H1 (cell line): ENCODE results near the gene PPCDC. TPM values are rescaled to one million over a fixed set of nuclear protein-coding genes. Genes with fewer than 3 reads are reported as not detected.

Source experiments
- ATF2 ChIP-seq: IDR thresholded peaks from 2 replicates; pipeline ENCODE4 v1.6.1; 2012; ENCODE audit warnings: low read length, inconsistent platforms
- polyA plus RNA-seq, 7 experiments: library from polyadenylated mRNA; depleted of rRNA in 3 of 7; stranded (reverse) in 5 of 7; unstranded in 2 of 7; fragments of >200 nt in 5 of 7; fragments of 200-250 nt in 2 of 7; gene quantifications; 1 replicate in 5 of 7; 2 replicates in 1 of 7; 4 replicates in 1 of 7; pipeline versions ENCODE4 v1.2.1 to v1.2.3, GENCODE V29; 2011 to 2013; ENCODE audit warnings: missing spikeins in 2 of 7, mixed read lengths in 2 of 7
- small RNA-seq: library from polyadenylated mRNA; stranded (forward); fragments of <200 nt; extraction: miRNeasy Mini kit (QIAGEN cat#:217004); gene quantifications from one replicate; pipeline ENCODE3, GENCODE V24; 2013; ENCODE audit not compliant: insufficient read depth
- total RNA-seq: library from RNA; stranded (reverse); fragmentation: NEBNext Ultra II Directional; extraction: Animal tissue kit (Norgen Biotek cat#: 25700); gene quantifications from 2 replicates; pipeline ENCODE4 v1.2.1, GENCODE V29; 2021

The PPCDC gene
- total and polyA plus RNA-seq, 2 of the 8 experiments (the other 6 are each of a cell fraction or from before 2014, with no cell fraction given) = 11.3 to 29.7 TPM

- no peak for TF ChIP-seq ATF2
Observed at GRCh38 chr15:75098404-75098803, 75.0 kb downstream of the PPCDC start (continued).

Small RNAs within 50 kb of the gene (small RNA-seq; reads per million reads assigned to genes)
- not detected for gene AC015720.1
- not detected for gene RF00019

Other genes starting within 250 kb of the PPCDC start
- gene CSK, start 241.5 kb upstream of the PPCDC start, total RNA-seq = 50.2 and 51.7 TPM in 2 replicates
- 13.7 and 23.0 TPM in 2 replicates for gene CSK, start 241.5 kb upstream of the PPCDC start, polyA plus RNA-seq (2011; rRNA removed)
- not detected in 2 replicates for gene LMAN1L, start 210.8 kb upstream of the PPCDC start, total RNA-seq
- not detected in 2 replicates for gene LMAN1L, start 210.8 kb upstream of the PPCDC start, polyA plus RNA-seq (2011; rRNA removed)
- gene CPLX3, start 197.0 kb upstream of the PPCDC start, total RNA-seq = not detected in 2 replicates
- gene CPLX3, start 197.0 kb upstream of the PPCDC start, polyA plus RNA-seq (2011; rRNA removed) = 0.17 and 0.27 TPM in 2 replicates
- gene ULK3, start 180.4 kb upstream of the PPCDC start, total RNA-seq = 25.0 and 27.1 TPM in 2 replicates
- gene ULK3, start 180.4 kb upstream of the PPCDC start, polyA plus RNA-seq (2011; rRNA removed) = 34.4 and 52.2 TPM in 2 replicates
- 40.3 and 41.7 TPM in 2 replicates for gene SCAMP2, start 150.2 kb upstream of the PPCDC start, total RNA-seq
- 112 and 131 TPM in 2 replicates for gene SCAMP2, start 150.2 kb upstream of the PPCDC start, polyA plus RNA-seq (2011; rRNA removed)
- gene MPI, start 133.5 kb upstream of the PPCDC start, total RNA-seq = 31.0 and 32.9 TPM in 2 replicates
- gene MPI, start 133.5 kb upstream of the PPCDC start, polyA plus RNA-seq (2011; rRNA removed) = 74.8 and 79.0 TPM in 2 replicates
- 56.1 and 57.1 TPM in 2 replicates for gene FAM219B, start 116.7 kb upstream of the PPCDC start, total RNA-seq
- gene FAM219B, start 116.7 kb upstream of the PPCDC start, polyA plus RNA-seq (2011; rRNA removed) = 66.6 and 91.3 TPM in 2 replicates
- 367 and 373 TPM in 2 replicates for gene COX5A, start 85.5 kb upstream of the PPCDC start, total RNA-seq
- gene COX5A, start 85.5 kb upstream of the PPCDC start, polyA plus RNA-seq (2011; rRNA removed) = 228 and 270 TPM in 2 replicates
- gene RPP25, start 66.8 kb upstream of the PPCDC start, total RNA-seq = 19.4 and 19.8 TPM in 2 replicates
- gene RPP25, start 66.8 kb upstream of the PPCDC start, polyA plus RNA-seq (2011; rRNA removed) = 17.4 and 20.0 TPM in 2 replicates
- gene SCAMP5, start 28.0 kb upstream of the PPCDC start, total RNA-seq = 51.8 and 55.4 TPM in 2 replicates
- gene SCAMP5, start 28.0 kb upstream of the PPCDC start, polyA plus RNA-seq (2011; rRNA removed) = 94.7 and 96.4 TPM in 2 replicates
- gene C15orf39, start 178.3 kb downstream of the PPCDC start, total RNA-seq = 35.6 and 38.5 TPM in 2 replicates
- 13.8 and 18.9 TPM in 2 replicates for gene C15orf39, start 178.3 kb downstream of the PPCDC start, polyA plus RNA-seq (2011; rRNA removed)
- 0.35 TPM in 1 of 2 replicates, not detected in the other for gene GOLGA6C, start 234.7 kb downstream of the PPCDC start, total RNA-seq
- gene GOLGA6C, start 234.7 kb downstream of the PPCDC start, polyA plus RNA-seq (2011; rRNA removed) = 0.14 and 0.17 TPM in 2 replicates